ENCODE results near the gene IL9. TPM values are rescaled to one million over a fixed set of nuclear protein-coding genes. Genes with fewer than 3 reads are reported as not detected.

IL9 gene
- total RNA-seq, 1 donor from 2014 or later, result not detected

- Mint-ChIP-seq H3K9me3 (no peaks in the 10 kb centered on the region), H3K36me3 (no peaks in the 10 kb centered on the region), H3K27me3 (ENCODE audit: low read depth) (peaks cover 67% of the 10 kb centered on the region), H3K27ac (no peak overlapping the region), H3K4me1 (peaks cover 19% of the 10 kb centered on the region), H3K4me3 (no peak overlapping the region)
- no peak for DNase-seq (ENCODE audit: low spot score in 2 of 2, unreplicated experiment in 2 of 2)
- TF ChIP-seq, protein P1, sequence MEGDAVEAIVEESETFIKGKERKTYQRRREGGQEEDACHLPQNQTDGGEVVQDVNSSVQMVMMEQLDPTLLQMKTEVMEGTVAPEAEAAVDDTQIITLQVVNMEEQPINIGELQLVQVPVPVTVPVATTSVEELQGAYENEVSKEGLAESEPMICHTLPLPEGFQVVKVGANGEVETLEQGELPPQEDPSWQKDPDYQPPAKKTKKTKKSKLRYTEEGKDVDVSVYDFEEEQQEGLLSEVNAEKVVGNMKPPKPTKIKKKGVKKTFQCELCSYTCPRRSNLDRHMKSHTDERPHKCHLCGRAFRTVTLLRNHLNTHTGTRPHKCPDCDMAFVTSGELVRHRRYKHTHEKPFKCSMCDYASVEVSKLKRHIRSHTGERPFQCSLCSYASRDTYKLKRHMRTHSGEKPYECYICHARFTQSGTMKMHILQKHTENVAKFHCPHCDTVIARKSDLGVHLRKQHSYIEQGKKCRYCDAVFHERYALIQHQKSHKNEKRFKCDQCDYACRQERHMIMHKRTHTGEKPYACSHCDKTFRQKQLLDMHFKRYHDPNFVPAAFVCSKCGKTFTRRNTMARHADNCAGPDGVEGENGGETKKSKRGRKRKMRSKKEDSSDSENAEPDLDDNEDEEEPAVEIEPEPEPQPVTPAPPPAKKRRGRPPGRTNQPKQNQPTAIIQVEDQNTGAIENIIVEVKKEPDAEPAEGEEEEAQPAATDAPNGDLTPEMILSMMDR (IDR thresholded peaks at IDR 0.05; ENCODE audit: unreplicated experiment), result no peak
Observed at GRCh38 chr5:135886136-135886535, 9.5 kb downstream of the IL9 start.

DNA sequence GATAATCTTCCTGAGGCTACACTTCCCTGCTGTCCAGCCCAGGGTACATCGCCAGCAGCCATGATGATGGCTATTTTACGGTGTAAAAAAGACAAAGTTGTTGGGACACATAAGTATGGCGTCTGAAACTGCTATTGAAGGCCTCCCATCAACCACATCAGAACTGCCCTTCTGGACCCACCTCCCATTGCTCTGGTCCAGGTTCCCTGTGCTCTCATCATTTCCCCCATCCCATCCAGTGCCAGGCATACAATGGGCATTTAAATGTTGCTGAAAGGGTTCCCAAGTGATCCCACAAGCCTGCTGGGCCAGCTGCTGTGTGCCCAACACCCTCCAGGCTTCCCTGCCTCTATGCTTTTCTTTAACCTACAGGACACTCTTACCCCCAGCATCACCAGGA lies 10.6 kb downstream of the IL9 start:
- H3K4me3 Mint-ChIP-seq, result no peak overlapping the region

DNA sequence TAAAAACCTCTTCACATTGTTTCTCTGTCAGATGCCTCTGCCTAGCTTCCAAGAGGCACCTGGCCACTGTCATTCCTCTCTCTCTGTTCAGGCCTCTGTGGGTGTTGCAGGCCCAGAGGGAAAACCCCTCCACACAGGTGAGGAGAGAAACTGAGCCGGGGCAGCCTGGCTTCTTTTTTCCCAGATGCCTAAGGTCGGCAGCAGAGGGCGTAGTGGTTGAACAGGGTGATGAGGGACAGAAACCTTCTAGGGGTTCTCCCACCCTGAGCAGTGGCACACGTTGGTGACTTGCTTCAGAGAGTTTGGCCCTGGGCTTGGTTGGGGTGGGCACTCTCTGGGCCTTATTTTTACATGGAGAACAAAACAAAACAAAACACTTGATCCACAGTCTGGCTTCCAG lies 12.2 kb downstream of the IL9 start:
- no peaks in the 10 kb centered on the region for H3K36me3 Mint-ChIP-seq
- DNase-seq (ENCODE audit: low spot score in 2 of 2, unreplicated experiment in 2 of 2), result no peak
- peaks cover 16% of the 10 kb centered on the region for H3K4me1 Mint-ChIP-seq
- peaks cover 62% of the 10 kb centered on the region for H3K27me3 Mint-ChIP-seq (ENCODE audit: low read depth)
- TF ChIP-seq, protein P1 (IDR thresholded peaks at IDR 0.05; ENCODE audit: unreplicated experiment), result no peak
- no peaks in the 10 kb centered on the region for H3K9me3 Mint-ChIP-seq
- H3K4me3 Mint-ChIP-seq, result no peak overlapping the region
- H3K27ac Mint-ChIP-seq, result no peak overlapping the region

More for the DNA sequence above, 10.6 kb downstream of the IL9 start:
- Mint-ChIP-seq H3K36me3 (no peaks in the 10 kb centered on the region), H3K9me3 (no peaks in the 10 kb centered on the region), H3K27ac (no peak overlapping the region), H3K27me3 (ENCODE audit: low read depth) (peaks cover 73% of the 10 kb centered on the region), H3K4me1 (peaks cover 16% of the 10 kb centered on the region)
- no peak for DNase-seq (ENCODE audit: low spot score in 2 of 2, unreplicated experiment in 2 of 2)
- TF ChIP-seq, protein P1 (IDR thresholded peaks at IDR 0.05; ENCODE audit: unreplicated experiment), result no peak

GRCh38 chr5:135883026-135883425 lies 12.6 kb downstream of the IL9 start:
- Mint-ChIP-seq H3K4me3 (no peak overlapping the region), H3K27ac (no peak overlapping the region), H3K36me3 (no peaks in the 10 kb centered on the region), H3K9me3 (no peaks in the 10 kb centered on the region), H3K27me3 (ENCODE audit: low read depth) (peaks cover 58% of the 10 kb centered on the region), H3K4me1 (peaks cover 12% of the 10 kb centered on the region)
- TF ChIP-seq, protein P1 (IDR thresholded peaks at IDR 0.05; ENCODE audit: unreplicated experiment), result no peak
- DNase-seq (ENCODE audit: low spot score in 2 of 2, unreplicated experiment in 2 of 2), result no peak

DNA sequence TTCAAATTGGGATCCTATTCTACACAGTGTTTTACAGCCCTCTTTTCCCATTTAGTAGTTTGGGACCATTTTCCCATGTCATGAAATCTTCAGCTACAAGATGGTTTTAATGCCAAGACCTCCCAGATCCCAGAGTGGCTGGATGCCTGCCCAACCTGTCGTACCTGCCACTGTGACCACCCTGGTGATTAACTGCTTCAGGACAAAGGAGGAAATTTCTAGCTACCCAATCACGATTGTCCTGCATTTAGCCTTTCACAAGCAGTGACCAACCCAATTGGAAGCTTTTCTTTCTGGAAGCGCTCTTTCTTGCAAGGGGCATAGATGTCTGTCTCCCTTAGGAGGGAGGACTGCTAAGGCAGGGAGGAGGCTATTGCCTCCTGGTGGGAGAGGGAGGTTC lies 13.8 kb downstream of the IL9 start:
- peaks cover 51% of the 10 kb centered on the region for H3K27me3 Mint-ChIP-seq (ENCODE audit: low read depth)
- peak in 1 of 2 experiments; percentile 9 for DNase-seq (ENCODE audit: low spot score in 2 of 2, unreplicated experiment in 2 of 2)
- TF ChIP-seq, protein P1 (IDR thresholded peaks at IDR 0.05; ENCODE audit: unreplicated experiment), result no peak
- H3K27ac Mint-ChIP-seq, result no peak overlapping the region
- H3K4me3 Mint-ChIP-seq, result no peak overlapping the region
- H3K4me1 Mint-ChIP-seq, result peaks cover 10% of the 10 kb centered on the region
- H3K36me3 Mint-ChIP-seq, result no peaks in the 10 kb centered on the region
- no peaks in the 10 kb centered on the region for H3K9me3 Mint-ChIP-seq

DNA sequence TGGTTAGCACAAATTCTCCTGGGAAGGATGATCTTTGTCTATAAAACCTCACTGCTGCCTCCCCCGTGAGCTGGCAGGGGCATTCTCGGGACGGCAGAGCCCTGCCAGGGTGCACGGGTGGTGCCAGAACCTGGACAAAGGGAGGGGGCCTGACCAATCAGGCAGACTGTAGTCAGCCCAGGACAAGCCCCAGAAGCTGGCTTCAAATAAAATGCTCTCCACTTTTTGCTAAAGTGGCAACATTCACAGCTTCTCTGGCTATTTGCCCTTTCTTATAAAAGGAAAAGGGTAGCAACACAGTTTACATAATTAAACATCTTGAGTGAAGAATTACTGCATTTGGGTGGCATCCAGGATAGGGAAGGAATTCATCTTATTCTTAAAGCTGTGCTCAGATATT lies 14.4 kb downstream of the IL9 start:
- H3K27me3 Mint-ChIP-seq (ENCODE audit: low read depth), result peaks cover 50% of the 10 kb centered on the region
- no peak for DNase-seq (ENCODE audit: low spot score in 2 of 2, unreplicated experiment in 2 of 2)
- TF ChIP-seq, protein P1 (IDR thresholded peaks at IDR 0.05; ENCODE audit: unreplicated experiment), result no peak
- H3K36me3 Mint-ChIP-seq, result no peaks in the 10 kb centered on the region
- H3K9me3 Mint-ChIP-seq, result no peaks in the 10 kb centered on the region
- no peak overlapping the region for H3K4me3 Mint-ChIP-seq
- H3K4me1 Mint-ChIP-seq, result peaks cover 10% of the 10 kb centered on the region
- H3K27ac Mint-ChIP-seq, result no peak overlapping the region
